ENCODE data around the gene FNDC10. TPM values are rescaled to one million over a fixed set of nuclear protein-coding genes. Genes with fewer than 3 reads are reported as not detected.
"Not testable (repeated sequence)": the region's sequence is repeated elsewhere in the genome, so short reads cannot be mapped to it uniquely, and the experiment has no call there.

The FNDC10 gene
- total RNA-seq, 2 donors from 2014 or later = 2.9 to 4.2 TPM

GRCh38 chr1:1559066-1559465, 40.9 kb downstream of the FNDC10 start:
- H3K27me3 ChIP-seq = no peaks in the 10 kb centered on the region
- H3K36me3 ChIP-seq = peaks cover 6% of the 10 kb centered on the region
- no peaks in the 10 kb centered on the region for H3K9me3 ChIP-seq
- intact Hi-C loops (cut with DNase I) = no loop called here
- TF ChIP-seq CTCF (IDR thresholded peaks at IDR 0.05) = no peak
- DNase-seq = no peak
- H3K27ac ChIP-seq = no peak overlapping the region
- no peaks in the 10 kb centered on the region for H3K4me1 ChIP-seq
- H3K4me3 ChIP-seq = no peak overlapping the region
- H3K9ac ChIP-seq (ENCODE audit: low read depth in 2 of 2, low read length in 2 of 2) = no peak overlapping the region

GRCh38 chr1:1558591-1558990, 41.3 kb downstream of the FNDC10 start:
- H3K4me1 ChIP-seq = no peaks in the 10 kb centered on the region
- no peak overlapping the region for H3K27ac ChIP-seq
- H3K9me3 ChIP-seq = no peaks in the 10 kb centered on the region
- no peak for DNase-seq
- no peak overlapping the region for H3K9ac ChIP-seq (ENCODE audit: low read depth in 2 of 2, low read length in 2 of 2)
- H3K36me3 ChIP-seq = peaks cover 6% of the 10 kb centered on the region
- TF ChIP-seq CTCF (IDR thresholded peaks at IDR 0.05) = no peak
- no peaks in the 10 kb centered on the region for H3K27me3 ChIP-seq
- H3K4me3 ChIP-seq = no peak overlapping the region
- intact Hi-C loops (cut with DNase I) = no loop called here

GRCh38 chr1:1557688-1558087, 42.2 kb downstream of the FNDC10 start:
- H3K9me3 ChIP-seq; intact Hi-C loops (cut with DNase I); H3K36me3 ChIP-seq; DNase-seq; H3K9ac ChIP-seq (ENCODE audit: low read depth in 2 of 2, low read length in 2 of 2); H3K27me3 ChIP-seq; H3K4me1 ChIP-seq; H3K4me3 ChIP-seq; H3K27ac ChIP-seq: not testable (repeated sequence)

GRCh38 chr1:1556961-1557360, 43.0 kb downstream of the FNDC10 start:
- DNase-seq; intact Hi-C loops (cut with DNase I); H3K36me3 ChIP-seq: not testable (repeated sequence)

GRCh38 chr1:1556505-1556904, 43.4 kb downstream of the FNDC10 start:
- H3K27ac ChIP-seq = no peak overlapping the region
- no peak for TF ChIP-seq CTCF (IDR thresholded peaks at IDR 0.05)
- no peaks in the 10 kb centered on the region for H3K4me1 ChIP-seq
- DNase-seq = no peak
- intact Hi-C loops (cut with DNase I) = no loop called here
- H3K9me3 ChIP-seq = no peaks in the 10 kb centered on the region
- H3K4me3 ChIP-seq = no peak overlapping the region
- no peaks in the 10 kb centered on the region for H3K27me3 ChIP-seq
- no peaks in the 10 kb centered on the region for H3K36me3 ChIP-seq
- H3K9ac ChIP-seq (ENCODE audit: low read depth in 2 of 2, low read length in 2 of 2) = no peak overlapping the region

More at GRCh38 chr1:1556961-1557360, 43.0 kb downstream of the FNDC10 start:
- not testable (repeated sequence) for H3K9me3 ChIP-seq; H3K4me3 ChIP-seq; H3K9ac ChIP-seq (ENCODE audit: low read depth in 2 of 2, low read length in 2 of 2); H3K27me3 ChIP-seq; H3K4me1 ChIP-seq; H3K27ac ChIP-seq

- H3K4me1 ChIP-seq = no peaks in the 10 kb centered on the region
- H3K4me3 ChIP-seq = no peak overlapping the region
- no peak overlapping the region for H3K9ac ChIP-seq (ENCODE audit: low read depth in 2 of 2, low read length in 2 of 2)
- no peak overlapping the region for H3K27ac ChIP-seq
- DNase-seq = no peak
- TF ChIP-seq CTCF (IDR thresholded peaks at IDR 0.05) = no peak
- H3K27me3 ChIP-seq = no peaks in the 10 kb centered on the region
- H3K36me3 ChIP-seq = no peaks in the 10 kb centered on the region
- no peaks in the 10 kb centered on the region for H3K9me3 ChIP-seq
- intact Hi-C loops (cut with DNase I) = no loop called here
Measured at GRCh38 chr1:1554926-1555915, 44.7 kb downstream of the FNDC10 start.
